Aorta (tissue), 5 donors: Measurements from ENCODE around the gene DUSP16. TPM values are rescaled to one million over a fixed set of nuclear protein-coding genes. Genes with fewer than 3 reads are reported as not detected.

Experiments used
- ATAC-seq: fragments of 200-7000 bp; cut with Tn5 transposase; one replicate; pipeline ENCODE4 v1.9.1; 2022; ENCODE audit warnings: moderate library complexity; ENCODE audit not compliant: low FRiP score
- DNase-seq, 2 donors: peaks; one replicate each; pipeline ENCODE4 v3.0.0-alpha.2; 2020
- H3K27ac ChIP-seq, 2 donors: one replicate each; pipeline ENCODE4 v1.5.1; 2013; ENCODE audit warnings: low read length in 2 of 2, mild to moderate bottlenecking in 2 of 2, moderate library complexity in 2 of 2, control low read depth in 1 of 2, inconsistent platforms in 1 of 2, low read depth in 1 of 2
- H3K27me3 ChIP-seq, 2 donors: one replicate each; pipeline ENCODE4 v1.6.1; 2013; ENCODE audit warnings: control low read depth in 1 of 2, low read length in 1 of 2, mild to moderate bottlenecking in 1 of 2, moderate library complexity in 1 of 2; ENCODE audit not compliant: insufficient read depth in 2 of 2, control insufficient read depth in 1 of 2
- H3K36me3 ChIP-seq, 2 donors: one replicate each; pipeline ENCODE4 v1.6.1; 2013; ENCODE audit warnings: control low read depth in 1 of 2, low read length in 1 of 2, mild to moderate bottlenecking in 1 of 2; ENCODE audit not compliant: insufficient read depth in 2 of 2, control insufficient read depth in 1 of 2
- H3K4me1 ChIP-seq, 2 donors: one replicate each; pipeline ENCODE4 v1.6.1; 2013; ENCODE audit warnings: low read length in 2 of 2, control low read depth in 1 of 2, mild to moderate bottlenecking in 1 of 2, moderate library complexity in 1 of 2; ENCODE audit not compliant: insufficient read depth in 2 of 2, control insufficient read depth in 1 of 2
- H3K4me3 ChIP-seq, 2 donors: one replicate each; pipeline ENCODE4 v1.5.1; 2013; ENCODE audit warnings: low read length in 2 of 2, control low read depth in 1 of 2, mild to moderate bottlenecking in 1 of 2
- H3K9me3 ChIP-seq: one replicate; pipeline ENCODE4 v1.6.1; 2013; ENCODE audit warnings: mild to moderate bottlenecking, low read length; ENCODE audit not compliant: control insufficient read depth
- WGBS, 2 donors: extraction: QIAGEN DNeasy Blood & Tissue Kit; methylation state at CpG; one replicate each; pipeline ENCODE4 v1.1.7; 2013; 5-methylcytosine and 5-hydroxymethylcytosine counted together
- intact Hi-C, 2 donors: fragments of 100-400 bp; cut with DNase I; formaldehyde crosslinking; loops; one replicate each; pipeline versions ENCODE4 v1.14.2 to v1.15.0; 2022
- polyA plus RNA-seq, 2 donors: library from polyadenylated mRNA; stranded (reverse); fragments of 200-250 nt; gene quantifications; one replicate each; pipeline ENCODE4 v1.2.3, GENCODE V29; 2013
- total RNA-seq, 2 donors: library from RNA; stranded (reverse); fragmentation: NEBNext Ultra II Directional; extraction: Animal tissue kit (Norgen Biotek cat#: 25700); gene quantifications; one replicate each; pipeline ENCODE4 v1.2.1, GENCODE V29; 2021
- donor health status: healthy with polysubstance abuse.
- donor health status: Bipolar disorder and iron deficiency.
- donor health status: DM: no; HTN: no; CAD: no.
- donor health status: DM: no; HTN: no; CAD: no.
- donor health status: DM: yes; HTN: yes; CAD: no.

The DUSP16 gene
- total and polyA plus RNA-seq, 4 donors, result 3.1 to 27.4 (median 17.6) TPM

DNA sequence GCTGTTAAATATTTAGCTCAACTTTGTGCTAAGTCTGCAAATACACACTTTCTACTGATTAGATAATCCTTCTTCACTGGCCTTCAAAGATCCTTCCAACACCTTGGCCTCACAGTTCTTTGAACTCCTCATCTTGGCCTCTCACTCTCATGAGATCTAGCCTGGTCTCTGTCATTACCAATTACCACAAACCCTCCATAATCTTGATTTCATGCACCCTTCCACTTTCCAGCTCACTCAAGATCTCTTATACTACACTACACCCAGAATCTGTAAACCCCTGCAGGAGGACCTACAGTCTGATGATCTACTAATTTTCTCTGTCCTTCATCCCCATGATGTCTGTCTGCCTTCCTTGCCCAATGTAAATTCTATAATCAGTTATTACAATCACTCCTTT is 71.1 kb downstream of the DUSP16 start:
- H3K4me3 ChIP-seq, result no peak overlapping the region
- DNase-seq (no peak), ATAC-seq (no peak)
- no peaks in the 10 kb centered on the region for H3K9me3 ChIP-seq
- peaks cover 0 to 4% of the 10 kb centered on the region in 2 donors for H3K4me1 ChIP-seq
- intact Hi-C loops, result no loop called here
- H3K27me3 ChIP-seq, result no peaks in the 10 kb centered on the region
- H3K36me3 ChIP-seq, result peaks cover 0 to 4% of the 10 kb centered on the region in 2 donors
- H3K27ac ChIP-seq, result no peak overlapping the region

DNA sequence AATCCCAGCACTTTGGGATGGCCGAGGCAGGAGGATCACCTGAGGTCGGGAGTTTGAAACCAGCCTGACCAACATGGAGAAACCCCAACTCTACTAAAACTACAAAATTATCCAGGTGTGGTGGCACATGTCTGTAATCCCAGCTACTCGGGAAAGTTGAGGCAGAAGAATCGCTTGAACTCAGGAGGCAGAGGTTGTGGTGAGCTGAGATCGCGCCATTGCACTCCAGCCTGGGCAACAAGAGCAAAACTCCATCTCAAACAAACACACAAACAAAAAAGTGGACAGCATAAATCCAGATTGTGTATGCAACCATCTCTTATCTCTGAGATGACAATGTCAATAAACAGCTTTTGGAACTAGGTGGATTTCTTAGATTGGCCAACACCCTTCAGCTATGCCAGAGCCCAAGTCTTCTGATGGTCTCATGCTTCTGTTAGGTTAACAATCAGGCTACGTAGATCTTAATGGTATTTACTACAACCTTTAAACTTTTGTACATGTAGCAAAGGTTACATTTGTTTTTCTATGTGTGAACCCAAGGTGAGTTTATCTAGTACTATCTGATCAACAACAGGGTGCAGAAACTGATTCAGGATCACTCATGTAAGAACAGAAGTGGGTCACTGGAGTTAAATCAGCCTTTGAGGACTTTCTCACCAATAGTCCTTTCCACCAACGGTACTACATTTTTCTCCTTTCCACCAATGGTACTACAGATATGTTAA is 73.7 kb downstream of the DUSP16 start:
- intact Hi-C loops, result no loop called here
- WGBS, 2 donors, result 96 to 97% methylated on average over 8 of the region's 8 CpGs
- H3K9me3 ChIP-seq, result no peaks in the 10 kb centered on the region
- H3K4me1 ChIP-seq, result peaks cover 0 to 4% of the 10 kb centered on the region in 2 donors
- H3K27me3 ChIP-seq, result no peaks in the 10 kb centered on the region
- no peak overlapping the region for H3K27ac ChIP-seq
- peaks cover 0 to 6% of the 10 kb centered on the region in 2 donors for H3K36me3 ChIP-seq
- H3K4me3 ChIP-seq, result no peak overlapping the region
- DNase-seq (no peak), ATAC-seq (no peak)

DNA sequence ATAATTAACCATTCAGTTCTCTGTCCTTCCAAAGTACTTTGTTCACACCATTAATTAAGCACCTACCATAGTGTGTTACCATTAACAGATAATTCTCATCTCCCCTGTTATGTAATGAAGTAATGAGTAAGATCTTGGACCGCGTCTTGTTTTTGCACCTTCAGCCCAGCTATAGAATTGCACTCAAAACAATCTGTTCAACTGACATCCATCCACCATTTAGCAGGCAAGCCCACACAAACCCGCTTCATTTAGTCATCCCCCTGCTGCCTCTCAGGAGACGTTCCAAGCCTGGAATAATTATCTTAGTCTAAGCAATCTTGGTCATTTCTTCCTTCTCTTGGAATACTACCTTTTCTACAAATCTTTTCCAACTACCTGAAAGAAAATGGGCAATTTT is 74.4 kb downstream of the DUSP16 start:
- Histone ChIP-seq H3K9me3 (no peaks in the 10 kb centered on the region), H3K36me3 (peaks cover 0 to 8% of the 10 kb centered on the region in 2 donors), H3K27ac (no peak overlapping the region), H3K27me3 (no peaks in the 10 kb centered on the region), H3K4me3 (no peak overlapping the region), H3K4me1 (peaks cover 0 to 4% of the 10 kb centered on the region in 2 donors)
- intact Hi-C loops, result no loop called here
- DNase-seq (no peak), ATAC-seq (no peak)
- 84 to 88% methylated on average over 4 of the region's 4 CpGs for WGBS, 2 donors

DNA sequence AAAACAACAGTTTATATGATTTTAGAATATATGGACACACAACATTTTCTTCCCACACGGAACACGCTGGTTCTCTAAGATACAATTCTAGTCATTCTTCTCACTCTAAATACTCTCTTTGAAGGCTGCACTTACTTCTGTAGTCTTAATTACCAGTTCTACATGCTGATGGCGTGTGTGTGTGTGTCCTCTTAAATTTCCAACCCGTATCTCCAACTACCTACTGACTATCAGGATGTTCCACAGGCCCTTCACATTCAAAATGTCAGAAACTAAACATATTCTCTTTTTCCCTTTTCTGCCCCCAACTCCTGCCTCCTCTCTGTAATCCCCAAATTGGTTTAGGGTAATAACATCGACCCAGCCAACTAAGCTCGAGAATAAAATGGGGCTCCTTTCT is 75.2 kb downstream of the DUSP16 start:
- intact Hi-C loops, result no loop called here
- DNase-seq (no peak), ATAC-seq (no peak)
- peaks cover 0 to 4% of the 10 kb centered on the region in 2 donors for H3K4me1 ChIP-seq
- H3K36me3 ChIP-seq, result peaks cover 0 to 8% of the 10 kb centered on the region in 2 donors
- H3K4me3 ChIP-seq, result no peak overlapping the region
- no peaks in the 10 kb centered on the region for H3K9me3 ChIP-seq
- 94 to 96% methylated on average over 6 of the region's 6 CpGs for WGBS, 2 donors
- H3K27ac ChIP-seq, result no peak overlapping the region
- H3K27me3 ChIP-seq, result no peaks in the 10 kb centered on the region

DNA sequence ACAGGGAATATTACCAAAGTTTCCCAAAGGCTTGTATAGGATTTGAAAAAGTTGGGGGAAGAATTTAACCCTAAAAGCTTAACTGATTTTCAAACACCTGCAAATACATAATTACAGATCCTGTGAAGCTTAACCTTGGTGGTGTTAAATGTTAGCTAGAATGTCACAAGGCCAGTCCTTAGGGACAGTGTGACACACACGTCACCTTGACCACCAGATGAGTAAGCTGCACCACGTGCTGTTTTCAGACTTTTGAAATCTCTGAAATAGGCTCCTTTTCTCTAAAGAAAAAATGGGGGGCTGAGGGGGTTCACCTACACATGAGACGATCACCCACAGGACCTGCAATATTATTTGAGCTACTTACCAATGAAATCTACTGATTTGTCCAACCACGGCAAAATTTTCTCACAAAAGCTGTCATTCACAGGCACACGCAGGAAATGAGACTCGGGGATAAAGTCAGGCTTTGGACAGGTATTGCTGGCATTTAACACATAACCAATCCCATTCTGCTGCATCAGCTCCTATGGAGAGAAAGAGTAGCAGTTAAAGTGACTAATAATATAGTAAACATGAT is 75.9 kb downstream of the DUSP16 start:
- Histone ChIP-seq H3K36me3 (peaks cover 0 to 6% of the 10 kb centered on the region in 2 donors), H3K9me3 (no peaks in the 10 kb centered on the region), H3K27me3 (no peaks in the 10 kb centered on the region), H3K4me3 (no peak overlapping the region), H3K27ac (no peak overlapping the region), H3K4me1 (peaks cover 0 to 4% of the 10 kb centered on the region in 2 donors)
- ATAC-seq (no peak), DNase-seq (no peak)
- intact Hi-C loops, result no loop called here
- WGBS, 2 donors, result 79 to 80% methylated on average over 6 of the region's 6 CpGs

DNA sequence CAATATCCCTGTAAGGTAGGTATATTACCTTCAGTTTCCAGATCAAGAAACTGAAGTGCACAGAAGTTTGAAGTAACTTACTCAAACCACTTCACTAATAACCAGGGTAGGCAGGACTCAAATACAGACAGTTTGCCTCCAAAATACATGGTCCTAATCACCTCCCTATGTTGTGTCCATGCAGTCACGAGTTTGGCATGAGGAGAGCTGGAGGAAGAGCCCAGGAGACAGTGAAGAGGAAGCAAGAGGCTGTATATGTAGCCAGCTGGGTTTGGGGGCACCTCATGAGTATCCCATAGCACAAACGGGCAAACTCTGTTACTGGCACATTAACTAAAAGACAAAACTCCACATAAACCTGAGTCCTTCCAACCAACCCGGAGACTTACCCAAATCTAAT is 79.2 kb downstream of the DUSP16 start:
- 72 to 73% methylated on average over 3 of the region's 3 CpGs for WGBS, 2 donors
- ATAC-seq (no peak), DNase-seq (no peak)
- Histone ChIP-seq H3K4me1 (peaks cover 0 to 4% of the 10 kb centered on the region in 2 donors), H3K27ac (peak overlapping the region in 1 of 2 donors; percentile 48), H3K9me3 (no peaks in the 10 kb centered on the region), H3K27me3 (no peaks in the 10 kb centered on the region), H3K36me3 (peaks cover 0 to 4% of the 10 kb centered on the region in 2 donors), H3K4me3 (no peak overlapping the region)
- intact Hi-C loops, result no loop called here

DNA sequence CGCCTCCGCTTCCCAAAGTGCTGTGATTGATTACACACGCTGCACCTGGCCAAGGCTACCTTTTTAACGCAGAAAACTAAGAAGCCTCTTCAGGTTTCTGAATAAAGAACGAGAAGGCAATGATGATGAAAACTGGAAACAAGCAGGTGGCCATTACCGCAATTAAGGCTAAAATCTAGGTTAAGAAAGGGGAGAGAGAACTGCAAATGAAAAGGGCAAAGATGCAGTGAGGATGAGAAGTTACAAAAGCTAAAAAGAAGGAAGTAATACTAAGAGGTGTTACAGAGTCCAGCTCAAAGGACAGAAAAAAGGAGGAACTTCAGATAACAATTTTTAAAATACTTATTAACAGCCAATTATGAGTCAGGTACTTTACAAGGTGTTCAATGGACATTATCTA is 79.7 kb downstream of the DUSP16 start:
- intact Hi-C loops, result no loop called here
- DNase-seq (no peak), ATAC-seq (no peak)
- Histone ChIP-seq H3K9me3 (no peaks in the 10 kb centered on the region), H3K4me1 (peaks cover 0 to 4% of the 10 kb centered on the region in 2 donors), H3K4me3 (no peak overlapping the region), H3K27ac (no peak overlapping the region), H3K36me3 (peaks cover 0 to 4% of the 10 kb centered on the region in 2 donors), H3K27me3 (no peaks in the 10 kb centered on the region)
- WGBS, 2 donors, result 95 to 99% methylated on average over 6 of the region's 6 CpGs

DNA sequence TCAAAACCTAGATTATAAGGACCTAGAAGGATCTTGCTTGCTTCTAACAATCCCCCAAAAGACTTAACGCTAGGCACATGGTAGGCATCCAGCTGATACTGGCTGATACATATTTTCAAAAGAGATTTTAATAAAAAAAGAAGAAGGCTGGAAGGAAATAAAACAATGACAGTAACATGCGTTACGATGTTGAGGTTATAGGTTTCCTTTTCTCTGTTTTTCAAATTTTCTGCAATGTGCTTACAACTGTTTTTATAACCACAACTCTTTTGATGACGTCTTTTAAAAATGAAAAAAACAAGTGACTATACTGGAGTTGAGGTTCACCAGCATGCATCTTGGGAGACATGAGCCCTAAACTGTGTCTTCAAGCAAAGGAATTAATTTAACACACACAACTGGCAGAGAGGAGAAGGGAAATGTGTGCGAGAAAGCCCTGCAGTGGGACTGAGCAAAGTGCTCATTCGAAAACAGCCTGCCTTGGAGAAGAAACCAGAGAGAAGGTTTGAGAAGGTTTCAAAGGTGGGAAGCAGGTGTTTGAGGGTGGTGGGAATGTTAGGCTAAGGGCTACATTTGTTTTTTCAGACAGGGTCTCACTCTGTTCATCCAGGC is 80.4 kb downstream of the DUSP16 start:
- H3K4me3 ChIP-seq, result no peak overlapping the region
- intact Hi-C loops, result no loop called here
- DNase-seq (no peak), ATAC-seq (no peak)
- no peaks in the 10 kb centered on the region for H3K27me3 ChIP-seq
- no peak overlapping the region for H3K27ac ChIP-seq
- WGBS, 2 donors, result 87 to 88% methylated on average over 6 of the region's 6 CpGs
- H3K9me3 ChIP-seq, result no peaks in the 10 kb centered on the region
- peaks cover 0 to 6% of the 10 kb centered on the region in 2 donors for H3K36me3 ChIP-seq
- H3K4me1 ChIP-seq, result peaks cover 0 to 4% of the 10 kb centered on the region in 2 donors

DNA sequence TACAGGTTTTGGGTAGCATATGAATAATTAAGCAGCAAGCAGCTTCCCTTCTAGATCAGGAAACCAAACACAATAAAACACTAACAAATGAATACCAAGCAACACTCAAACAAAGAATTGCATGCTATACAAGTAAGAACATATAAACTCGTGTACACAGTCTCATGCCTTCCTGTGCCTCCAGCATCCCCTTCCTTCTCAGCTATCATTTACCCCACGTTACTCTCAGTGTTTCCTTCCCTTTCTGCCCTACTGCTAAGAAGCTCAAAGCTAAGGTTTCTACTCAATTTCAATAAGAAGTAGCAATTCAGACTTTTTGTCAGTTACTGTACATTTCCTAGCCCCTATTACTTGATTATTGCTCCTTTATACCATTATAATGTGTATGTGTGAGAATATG is 81.0 kb downstream of the DUSP16 start:
- Histone ChIP-seq H3K4me3 (no peak overlapping the region), H3K4me1 (peaks cover 0 to under 1% of the 10 kb centered on the region in 2 donors), H3K27ac (no peak overlapping the region), H3K27me3 (no peaks in the 10 kb centered on the region), H3K36me3 (peaks cover 0 to 7% of the 10 kb centered on the region in 2 donors), H3K9me3 (no peaks in the 10 kb centered on the region)
- ATAC-seq (no peak), DNase-seq (no peak)
- WGBS, 2 donors, result 66 to 69% methylated on average over 2 of the region's 2 CpGs
- intact Hi-C loops, result no loop called here
